OCI-LY3 (cell line): ENCODE measurements around the gene SAMD10.
"Not testable (repeated sequence)": the region's sequence is repeated elsewhere in the genome, so short reads cannot be mapped to it uniquely, and the experiment has no call there.

ENCODE experiments used
- H2AFZ ChIP-seq: fragments of 200-600, 300-600 bp; shearing (Covaris generic); 2 replicates; pipeline ENCODE4 v1.6.0; 2014; ENCODE audit warnings: antibody characterized with exemption, low read depth, low read length
- H3K27ac ChIP-seq: fragments of 200-600, 300-600 bp; sonication (generic); 2 replicates; pipeline ENCODE4 v1.5.1; 2014; ENCODE audit warnings: mild to moderate bottlenecking, low read length, moderate library complexity, mixed read lengths
- H3K27me3 ChIP-seq: fragments of 200-600, 300-600 bp; sonication (generic); 2 replicates; pipeline ENCODE4 v1.6.1; 2014; ENCODE audit warnings: low read depth, low read length, mixed read lengths
- H3K36me3 ChIP-seq: fragments of 200-600, 300-600 bp; sonication (generic); replicated peaks from 2 replicates; pipeline ENCODE3; 2014; ENCODE audit warnings: low read depth, low read length, mixed read lengths
- H3K4me1 ChIP-seq: fragments of 300-600, 200-600 bp; sonication (generic); 2 replicates; pipeline ENCODE4 v1.6.1; 2014; ENCODE audit warnings: low read length, mixed read lengths
- H3K4me2 ChIP-seq: fragments of 200-600, 300-600 bp; sonication (generic); 2 replicates; pipeline ENCODE4 v1.6.1; 2014; ENCODE audit warnings: low read length, mixed read lengths
- H3K4me3 ChIP-seq: fragments of 300-600, 200-600 bp; sonication (generic); 2 replicates; pipeline ENCODE4 v1.5.1; 2014; ENCODE audit warnings: antibody characterized with exemption, mild to moderate bottlenecking, low read length, moderate library complexity
- H3K79me2 ChIP-seq: fragments of 300-600, 200-600 bp; shearing (Covaris generic); 2 replicates; pipeline ENCODE4 v1.6.1; 2014; ENCODE audit warnings: mild to moderate bottlenecking, low read length, mixed read lengths
- H3K9ac ChIP-seq: fragments of 300-600, 200-600 bp; shearing (Covaris generic); 2 replicates; pipeline ENCODE4 v1.6.0; 2014; ENCODE audit warnings: mild to moderate bottlenecking, low read length, moderate library complexity
- H3K9me3 ChIP-seq: fragments of 200-600, 300-600 bp; shearing (Covaris generic); 2 replicates; pipeline ENCODE4 v1.6.1; 2014; ENCODE audit warnings: low read length, mixed read lengths; ENCODE audit not compliant: insufficient read depth
- H4K20me1 ChIP-seq: fragments of 200-600, 300-600 bp; sonication (generic); 2 replicates; pipeline ENCODE4 v1.6.1; 2016; ENCODE audit warnings: low read length, mixed read lengths; ENCODE audit not compliant: insufficient read depth
- CTCF ChIP-seq: fragments of 200-600, 300-600 bp; sonication (generic); IDR thresholded peaks from 2 replicates; pipeline ENCODE4 v1.5.1; 2014; ENCODE audit warnings: antibody characterized with exemption, low read length, low read depth
- EZH2phosphoT487 ChIP-seq: fragments of 200-600 bp; shearing (Covaris generic); IDR thresholded peaks from 2 replicates; pipeline ENCODE4 v1.6.1; 2018; ENCODE audit warnings: antibody characterized with exemption, mixed run types, low read depth

Gene SAMD10

GRCh38 chr20:63979229-63979556, 249 bp downstream of the SAMD10 start:
- H3K4me1 ChIP-seq, result peaks cover 29% of the 10 kb centered on the region
- no peaks in the 10 kb centered on the region for H3K27me3 ChIP-seq
- H3K9me3 ChIP-seq, result no peaks in the 10 kb centered on the region
- H3K27ac ChIP-seq, result peak overlapping the region; percentile 93
- peak overlapping the region; percentile 31; the same call in 1 of the 2 replicates for H2AFZ ChIP-seq
- peaks cover 20% of the 10 kb centered on the region for H3K36me3 ChIP-seq
- TF ChIP-seq CTCF, result no peak
- no peak for TF ChIP-seq EZH2phosphoT487
- H4K20me1 ChIP-seq, result peaks cover 10% of the 10 kb centered on the region; the same call in 1 of the 2 replicates
- peak overlapping the region; percentile 99 for H3K4me2 ChIP-seq
- H3K9ac ChIP-seq, result peak overlapping the region; percentile 91
- H3K79me2 ChIP-seq, result peaks cover 51% of the 10 kb centered on the region
- peak overlapping the region; percentile 91 for H3K4me3 ChIP-seq

GRCh38 chr20:63978319-63979228, 868 bp downstream of the SAMD10 start:
- H3K4me3 ChIP-seq, result peak overlapping the region; percentile 91
- peaks cover 45% of the 10 kb centered on the region for H3K79me2 ChIP-seq
- peaks cover 10% of the 10 kb centered on the region; the same call in 1 of the 2 replicates for H4K20me1 ChIP-seq
- TF ChIP-seq EZH2phosphoT487 (no peak), CTCF (no peak)
- peak overlapping the region; percentile 91 for H3K9ac ChIP-seq
- peak overlapping the region; percentile 93 for H3K27ac ChIP-seq
- peak overlapping the region; percentile 31; the same call in 1 of the 2 replicates for H2AFZ ChIP-seq
- peaks cover 20% of the 10 kb centered on the region for H3K36me3 ChIP-seq
- H3K9me3 ChIP-seq, result no peaks in the 10 kb centered on the region
- H3K4me2 ChIP-seq, result peak overlapping the region; percentile 99
- peaks cover 31% of the 10 kb centered on the region for H3K4me1 ChIP-seq
- no peaks in the 10 kb centered on the region for H3K27me3 ChIP-seq

GRCh38 chr20:63977739-63978276, 1.6 kb downstream of the SAMD10 start:
- H3K27ac ChIP-seq, result peak overlapping the region; percentile 93
- H3K79me2 ChIP-seq, result peaks cover 40% of the 10 kb centered on the region
- H3K4me3 ChIP-seq, result peak overlapping the region; percentile 91
- TF ChIP-seq CTCF (no peak), EZH2phosphoT487 (no peak)
- H4K20me1 ChIP-seq, result peaks cover 10% of the 10 kb centered on the region; the same call in 1 of the 2 replicates
- H2AFZ ChIP-seq, result no peak overlapping the region
- H3K4me2 ChIP-seq, result peak overlapping the region; percentile 99
- no peaks in the 10 kb centered on the region for H3K9me3 ChIP-seq
- H3K9ac ChIP-seq, result peak overlapping the region; percentile 91
- peaks cover 33% of the 10 kb centered on the region for H3K4me1 ChIP-seq
- peaks cover 15% of the 10 kb centered on the region for H3K36me3 ChIP-seq
- H3K27me3 ChIP-seq, result no peaks in the 10 kb centered on the region

- H3K4me2 ChIP-seq, result no peak overlapping the region; the same call in 1 of the 2 replicates
- TF ChIP-seq EZH2phosphoT487, result no peak
- TF ChIP-seq CTCF, result no peak
- H3K9ac ChIP-seq, result no peak overlapping the region
- no peaks in the 10 kb centered on the region for H3K27me3 ChIP-seq
- peaks cover 16% of the 10 kb centered on the region for H3K36me3 ChIP-seq
- H3K9me3 ChIP-seq, result no peaks in the 10 kb centered on the region
- H3K27ac ChIP-seq, result no peak overlapping the region
- H2AFZ ChIP-seq, result no peak overlapping the region
- H3K4me3 ChIP-seq, result no peak overlapping the region
- peaks cover 10% of the 10 kb centered on the region; the same call in 1 of the 2 replicates for H4K20me1 ChIP-seq
- H3K4me1 ChIP-seq, result peaks cover 28% of the 10 kb centered on the region
- H3K79me2 ChIP-seq, result peaks cover 33% of the 10 kb centered on the region
These were observed 2.3 kb downstream of the SAMD10 start for GRCh38 chr20:63976980-63977738.

- not testable (repeated sequence) for H3K4me2 ChIP-seq, H3K27me3 ChIP-seq, H3K4me3 ChIP-seq, H3K9me3 ChIP-seq, H3K27ac ChIP-seq, H4K20me1 ChIP-seq, H3K9ac ChIP-seq, H2AFZ ChIP-seq
- Histone ChIP-seq H3K79me2 (peaks cover 27% of the 10 kb centered on the region), H3K36me3 (peaks cover 16% of the 10 kb centered on the region), H3K4me1 (peaks cover 23% of the 10 kb centered on the region)
These were observed 2.9 kb downstream of the SAMD10 start for GRCh38 chr20:63976511-63976910.
